HG03439 (cell line): Measurements from ENCODE around the gene NRBF2.

Experiments
- ATAC-seq: cut with Tn5 transposase; IDR thresholded peaks from one replicate; pipeline ENCODE4 v1.9.1; 2021; ENCODE audit warnings: mild to moderate bottlenecking, moderate library complexity; ENCODE audit not compliant: unreplicated experiment

The NRBF2 gene

DNA sequence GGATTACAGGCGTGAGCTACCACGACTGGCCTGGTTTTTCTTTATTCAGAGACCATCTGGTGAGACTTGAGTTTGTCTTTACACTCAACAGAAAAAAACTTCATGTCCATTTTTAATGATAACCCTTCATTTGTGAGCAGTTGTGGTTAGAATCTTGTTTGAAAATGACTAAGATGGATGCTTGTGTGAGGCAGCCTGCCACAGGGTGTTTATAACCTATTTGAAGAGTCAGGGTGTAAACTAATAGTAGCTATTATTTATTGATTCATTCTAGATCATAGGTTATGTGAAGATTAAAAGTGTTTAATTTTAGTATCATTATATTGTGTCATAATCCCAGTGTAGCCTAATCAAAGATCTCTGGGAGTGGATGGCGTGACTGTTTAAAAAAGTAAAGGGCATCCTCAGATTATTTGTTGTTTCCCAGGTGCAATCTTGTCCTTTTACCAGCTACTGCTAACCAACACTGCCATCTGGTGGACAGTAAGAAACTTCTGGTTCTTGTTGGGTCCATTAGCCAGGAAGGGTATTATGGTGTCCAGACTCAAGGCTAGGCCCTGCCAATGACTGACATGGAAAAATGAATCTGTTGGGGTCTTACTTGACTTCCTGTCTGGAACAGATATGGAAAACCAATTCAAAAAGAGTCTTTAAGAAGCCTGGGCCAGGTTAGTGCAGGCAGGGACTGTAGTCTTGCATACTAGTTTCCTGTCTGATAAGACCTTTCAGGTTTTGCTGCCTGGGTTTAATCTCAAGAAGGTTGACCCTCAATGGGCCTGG, 24.9 kb downstream of the NRBF2 start:
- peak; percentile 80 for ATAC-seq

DNA sequence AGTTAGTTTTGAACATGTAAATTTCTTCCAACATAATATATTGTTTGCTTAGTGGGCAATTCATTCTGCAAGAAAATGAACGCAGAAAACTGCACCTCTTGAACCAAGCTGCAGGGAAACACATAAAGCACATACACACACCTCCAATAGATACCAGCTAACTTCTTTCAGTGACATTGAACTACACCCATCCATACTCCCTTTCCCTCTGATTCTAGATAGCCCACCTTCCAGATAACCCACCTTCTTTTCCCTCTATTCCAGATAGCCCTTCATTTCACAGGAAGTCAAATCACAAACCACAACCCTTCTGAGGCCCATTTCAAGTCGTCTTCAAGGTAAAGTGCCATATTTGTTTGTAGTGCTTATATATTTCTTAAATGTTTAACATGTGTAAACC, 28.5 kb downstream of the NRBF2 start:
- ATAC-seq: no peak

- no peak for ATAC-seq
Measured at GRCh38 chr10:63164166-63164623, 31.1 kb downstream of the NRBF2 start.

DNA sequence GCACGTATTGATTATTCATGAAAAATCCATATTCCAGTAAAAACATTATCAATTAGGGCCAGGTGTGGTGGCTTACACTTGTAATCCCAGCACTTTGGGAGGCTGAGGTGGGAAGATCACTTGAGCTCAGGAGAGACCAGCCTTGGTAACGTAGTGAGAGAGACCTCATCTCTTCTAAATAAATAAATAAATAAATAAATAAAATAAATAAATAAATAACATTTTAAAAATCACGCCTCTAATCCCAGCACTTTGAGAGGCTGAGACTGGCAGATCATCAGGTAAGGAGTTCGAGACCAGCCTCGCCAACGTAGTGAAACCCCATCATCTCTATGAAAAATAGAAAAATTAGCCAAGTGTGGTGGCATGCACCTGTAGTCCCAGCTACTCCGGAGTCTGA, 32.1 kb downstream of the NRBF2 start:
- ATAC-seq: no peak

DNA sequence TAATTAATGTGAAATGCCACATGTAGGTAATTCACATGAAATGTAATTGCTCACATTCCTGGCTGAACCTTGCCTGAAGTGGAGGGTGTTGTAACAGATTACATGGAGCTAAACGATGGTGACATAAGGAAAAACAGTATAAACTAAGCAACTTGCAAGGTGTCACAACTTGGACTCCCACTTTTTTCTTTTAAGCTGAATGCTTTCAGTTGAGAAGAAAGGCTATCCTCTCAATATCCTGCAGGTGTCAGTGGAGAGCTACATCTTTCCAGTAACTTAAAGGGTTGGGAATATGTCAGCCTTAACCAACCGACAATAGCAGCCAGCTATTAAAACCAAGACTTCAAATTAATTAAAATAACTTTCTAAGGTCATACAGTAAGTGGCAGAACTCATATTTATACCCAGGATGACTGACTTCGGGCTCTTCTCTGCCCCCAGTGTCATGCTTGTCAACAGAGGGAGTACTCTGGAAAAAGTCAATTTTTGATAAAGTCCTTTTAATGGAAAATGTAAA, 33.7 kb downstream of the NRBF2 start:
- ATAC-seq: no peak

DNA sequence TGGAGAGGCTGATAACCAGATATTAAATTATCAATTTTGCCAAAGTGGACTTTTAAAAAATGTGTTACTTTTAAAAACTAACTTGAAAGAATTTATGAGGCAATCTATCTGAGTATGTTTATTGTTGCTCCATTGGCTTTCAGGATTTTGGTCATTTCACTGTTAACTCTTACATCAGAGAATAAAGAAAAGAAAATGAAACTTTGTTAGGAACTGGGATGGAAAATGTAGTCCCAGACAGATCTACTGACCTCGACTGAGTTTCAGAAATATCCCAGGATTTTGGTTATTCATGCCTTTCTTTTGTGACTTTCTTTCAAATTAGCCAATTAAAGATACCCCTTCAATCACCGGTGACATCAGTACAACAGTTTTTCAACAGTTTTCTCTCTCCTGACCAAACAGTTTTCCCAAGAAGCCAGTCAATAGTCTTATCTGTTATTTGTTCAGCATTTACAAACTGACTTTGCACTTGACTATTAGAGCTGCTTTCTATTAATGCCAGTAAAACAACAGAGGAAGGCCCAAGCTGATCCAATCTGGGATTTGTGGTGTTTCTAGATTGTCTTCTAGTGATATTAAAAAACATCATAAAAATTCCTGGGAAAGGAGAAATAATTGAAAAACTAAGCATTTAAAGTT, 35.8 kb downstream of the NRBF2 start:
- no peak for ATAC-seq

- no peak for ATAC-seq
Measured at GRCh38 chr10:63169624-63170023, 36.5 kb downstream of the NRBF2 start.

DNA sequence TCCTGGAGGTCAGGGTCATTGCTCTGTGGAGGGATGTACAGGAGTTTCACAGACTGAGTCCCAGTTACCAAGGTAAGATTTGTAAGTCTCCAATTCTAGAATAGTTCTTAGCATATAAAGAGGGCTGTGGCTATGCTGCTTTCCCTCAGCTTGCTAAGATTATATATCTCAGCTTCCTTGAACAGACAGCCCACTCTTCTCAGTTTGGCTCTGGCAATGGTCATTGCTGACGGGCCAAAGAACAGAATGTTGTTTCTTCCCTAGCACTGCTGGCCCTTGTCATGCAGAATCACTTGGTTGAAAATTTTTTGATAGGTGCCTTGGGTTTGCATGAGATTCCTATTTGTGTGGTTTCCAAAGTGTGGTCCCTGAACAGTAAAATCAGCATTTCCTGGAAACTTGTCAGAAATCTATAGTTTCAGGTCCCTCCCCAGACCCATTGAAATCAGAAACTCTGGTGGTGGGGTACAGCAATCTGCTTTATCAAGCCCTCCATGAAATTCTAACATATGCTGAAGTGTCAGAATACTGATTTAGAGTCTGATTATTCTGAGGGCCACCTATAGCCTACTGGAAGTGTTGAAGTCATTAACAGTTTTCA, 38.2 kb downstream of the NRBF2 start:
- ATAC-seq: no peak

GRCh38 chr10:63171926-63172325, 38.8 kb downstream of the NRBF2 start:
- no peak for ATAC-seq

- peak; percentile 98 for ATAC-seq
Measured at GRCh38 chr10:63173468-63174232, 40.5 kb downstream of the NRBF2 start.

GRCh38 chr10:63175534-63175933, 42.4 kb downstream of the NRBF2 start:
- ATAC-seq: no peak

GRCh38 chr10:63192826-63193225, 59.7 kb downstream of the NRBF2 start:
- no peak for ATAC-seq

GRCh38 chr10:63197344-63198092, 64.4 kb downstream of the NRBF2 start:
- ATAC-seq: no peak

DNA sequence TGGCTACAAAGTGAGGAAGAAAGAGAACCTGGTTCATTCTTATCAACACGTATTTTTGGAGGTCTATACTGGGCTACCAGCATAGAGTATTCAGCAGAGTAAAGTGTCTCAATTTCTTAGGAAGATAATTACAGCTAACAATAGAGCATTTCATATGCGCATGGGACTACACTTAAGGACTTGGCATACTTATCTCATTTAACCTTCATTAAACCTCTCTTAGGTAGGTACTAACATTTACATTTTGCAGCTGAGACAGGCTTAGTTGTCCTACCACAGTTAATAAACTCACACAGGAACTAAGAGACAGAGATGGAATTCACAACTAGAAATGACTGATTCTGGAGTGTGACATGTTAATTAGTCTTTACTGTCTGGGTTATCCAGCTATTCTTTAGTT, 66.6 kb downstream of the NRBF2 start:
- ATAC-seq: no peak

DNA sequence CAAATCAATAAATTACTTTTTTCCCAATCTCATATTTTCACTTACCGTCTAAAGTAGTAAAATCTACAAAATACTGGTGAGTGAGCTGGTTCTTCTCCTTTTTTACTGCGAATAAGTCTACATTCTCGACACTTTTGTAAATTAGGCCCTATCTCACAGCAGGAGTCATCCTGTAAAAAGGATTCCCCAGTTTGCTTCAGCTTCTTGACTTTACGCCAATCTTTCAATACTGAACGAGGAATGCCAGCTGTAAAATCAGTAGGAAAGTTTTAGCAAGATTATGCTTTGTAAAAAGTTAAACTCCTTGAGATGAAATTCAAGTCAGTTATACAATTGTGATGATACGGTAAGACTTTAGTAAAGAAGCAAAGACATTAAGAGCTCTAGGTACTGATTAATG, 67.3 kb downstream of the NRBF2 start:
- ATAC-seq: no peak

GRCh38 chr10:63201118-63201517, 68.0 kb downstream of the NRBF2 start:
- ATAC-seq: no peak
